ENCODE measurements around the gene FRS2.

Gene FRS2

DNA sequence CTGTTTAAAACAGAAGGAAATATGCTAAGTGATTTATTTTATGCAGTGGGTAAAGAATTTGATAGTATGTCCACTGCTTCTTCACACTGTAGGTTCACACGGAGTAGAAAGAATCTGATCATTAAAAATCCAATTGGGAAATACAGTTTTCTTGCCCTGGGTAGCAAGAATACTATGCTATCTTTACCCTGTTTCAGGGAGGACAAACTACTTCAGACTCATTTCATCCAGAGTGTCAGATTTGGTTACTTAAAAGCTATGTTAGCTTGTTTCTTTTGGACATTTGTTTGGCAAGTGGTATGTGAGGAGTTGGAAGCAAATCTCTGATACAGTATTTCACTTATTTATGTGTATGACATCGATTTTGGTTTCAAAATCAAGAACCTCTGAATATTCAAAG lies 4.3 kb downstream of the FRS2 start:
- TF ChIP-seq, protein P1, sequence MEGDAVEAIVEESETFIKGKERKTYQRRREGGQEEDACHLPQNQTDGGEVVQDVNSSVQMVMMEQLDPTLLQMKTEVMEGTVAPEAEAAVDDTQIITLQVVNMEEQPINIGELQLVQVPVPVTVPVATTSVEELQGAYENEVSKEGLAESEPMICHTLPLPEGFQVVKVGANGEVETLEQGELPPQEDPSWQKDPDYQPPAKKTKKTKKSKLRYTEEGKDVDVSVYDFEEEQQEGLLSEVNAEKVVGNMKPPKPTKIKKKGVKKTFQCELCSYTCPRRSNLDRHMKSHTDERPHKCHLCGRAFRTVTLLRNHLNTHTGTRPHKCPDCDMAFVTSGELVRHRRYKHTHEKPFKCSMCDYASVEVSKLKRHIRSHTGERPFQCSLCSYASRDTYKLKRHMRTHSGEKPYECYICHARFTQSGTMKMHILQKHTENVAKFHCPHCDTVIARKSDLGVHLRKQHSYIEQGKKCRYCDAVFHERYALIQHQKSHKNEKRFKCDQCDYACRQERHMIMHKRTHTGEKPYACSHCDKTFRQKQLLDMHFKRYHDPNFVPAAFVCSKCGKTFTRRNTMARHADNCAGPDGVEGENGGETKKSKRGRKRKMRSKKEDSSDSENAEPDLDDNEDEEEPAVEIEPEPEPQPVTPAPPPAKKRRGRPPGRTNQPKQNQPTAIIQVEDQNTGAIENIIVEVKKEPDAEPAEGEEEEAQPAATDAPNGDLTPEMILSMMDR (IDR thresholded peaks at IDR 0.05; ENCODE audit: extremely low read depth, missing control alignments): no peak
- no peak for DNase-seq (ENCODE audit: low spot score)

DNA sequence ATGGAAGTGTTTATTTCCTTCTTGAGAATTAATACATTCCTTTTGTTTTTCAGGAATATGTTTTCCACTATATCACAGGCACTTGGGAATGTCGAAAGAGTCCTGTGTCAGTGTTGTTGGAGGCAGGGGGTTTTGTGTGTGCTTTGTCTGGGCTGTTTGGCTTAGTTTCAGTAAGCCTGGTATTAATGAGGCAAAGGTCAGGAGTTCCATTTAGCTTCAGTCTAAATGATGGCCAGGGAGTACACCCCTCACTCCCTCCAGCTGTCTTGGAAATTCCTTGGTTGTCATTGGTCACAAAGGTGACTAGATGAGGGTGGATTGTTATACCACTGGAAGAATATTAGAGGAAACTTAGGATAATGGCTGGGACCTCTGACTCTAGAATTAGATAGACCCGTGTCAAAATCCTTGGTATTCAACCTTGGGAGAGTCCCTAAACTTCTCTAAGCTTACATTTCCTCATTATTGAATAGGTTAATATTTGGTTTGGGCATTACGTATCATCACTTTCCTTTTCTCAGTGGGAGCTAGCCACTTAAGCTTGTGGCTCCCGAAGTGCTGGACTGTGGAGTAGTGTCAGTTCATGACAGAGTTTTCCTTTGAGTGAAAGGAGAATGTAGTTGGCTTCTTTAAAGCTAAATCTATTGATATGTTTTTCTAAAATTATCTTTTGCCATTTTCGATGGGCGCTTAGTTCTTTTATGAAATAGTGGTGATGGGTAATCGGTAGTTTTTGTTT lies 5.2 kb downstream of the FRS2 start:
- DNase-seq (ENCODE audit: low spot score): no peak
- TF ChIP-seq, protein P1 (IDR thresholded peaks at IDR 0.05; ENCODE audit: extremely low read depth, missing control alignments): no peak

DNA sequence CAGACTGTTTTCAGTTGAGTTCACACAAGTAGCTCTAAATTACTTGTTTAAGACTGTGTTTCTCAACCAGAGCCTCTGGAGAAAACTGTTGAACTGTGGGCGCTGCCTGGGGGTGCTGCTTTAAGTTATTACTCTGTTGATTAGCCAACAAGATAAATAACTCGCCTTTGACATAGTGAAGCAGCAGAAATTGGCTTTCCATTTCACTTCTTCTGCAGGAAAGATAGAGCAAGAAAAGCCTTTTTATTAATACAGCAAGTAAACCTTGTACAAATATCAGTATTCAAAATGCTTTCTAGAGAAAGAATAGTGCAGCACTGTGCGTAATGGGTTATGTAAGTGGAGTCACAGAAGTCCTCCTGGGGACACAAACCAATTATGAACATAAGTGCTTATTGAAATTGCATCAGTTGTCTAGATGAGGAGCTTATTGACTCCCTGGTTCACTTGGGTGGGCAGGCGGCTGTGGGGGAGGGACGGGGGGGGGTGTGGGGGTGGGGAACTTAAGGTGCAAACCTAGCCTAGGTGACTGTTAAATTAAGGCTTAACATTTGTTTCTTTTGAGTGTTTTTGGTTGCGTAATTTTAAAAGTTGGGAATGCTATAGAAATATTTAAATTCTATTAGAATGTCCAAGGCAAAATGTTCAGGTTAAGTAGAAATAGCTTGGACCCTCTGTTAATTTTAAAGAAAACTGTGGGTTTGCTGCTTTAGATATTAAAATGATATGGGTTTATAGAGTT lies 6.3 kb downstream of the FRS2 start:
- DNase-seq (ENCODE audit: low spot score): no peak
- TF ChIP-seq, protein P1 (IDR thresholded peaks at IDR 0.05; ENCODE audit: extremely low read depth, missing control alignments): no peak

- TF ChIP-seq, protein P1 (IDR thresholded peaks at IDR 0.05; ENCODE audit: extremely low read depth, missing control alignments): no peak
- DNase-seq (ENCODE audit: low spot score): no peak
These were observed 9.5 kb downstream of the FRS2 start for GRCh38 chr12:69479675-69480074.

- TF ChIP-seq, protein P1 (IDR thresholded peaks at IDR 0.05; ENCODE audit: extremely low read depth, missing control alignments): no peak
- DNase-seq (ENCODE audit: low spot score): no peak
These were observed 10.5 kb downstream of the FRS2 start for GRCh38 chr12:69480698-69481097.

GRCh38 chr12:69481133-69481532 lies 10.9 kb downstream of the FRS2 start:
- TF ChIP-seq, protein P1 (IDR thresholded peaks at IDR 0.05; ENCODE audit: extremely low read depth, missing control alignments): no peak

GRCh38 chr12:69483700-69484099 lies 13.5 kb downstream of the FRS2 start:
- TF ChIP-seq, protein P1 (IDR thresholded peaks at IDR 0.05; ENCODE audit: extremely low read depth, missing control alignments): no peak
- no peak for DNase-seq (ENCODE audit: low spot score)

More at GRCh38 chr12:69481133-69481532, 10.9 kb downstream of the FRS2 start:
- no peak for DNase-seq (ENCODE audit: low spot score)
